Activated T-helper 1 cell treated with anti-CD3 and anti-CD28 coated beads, Interleukin-2, amount 50 U/mL, for 16 hours (primary cell): ENCODE results near the gene E2F3.

Experiments used
- DNase-seq, 2 donors: peaks; one replicate each; pipeline ENCODE4 v3.0.0-alpha.2; 2020; ENCODE audit warnings: low read depth in 1 of 2, low spot score in 1 of 2

Gene E2F3

DNA sequence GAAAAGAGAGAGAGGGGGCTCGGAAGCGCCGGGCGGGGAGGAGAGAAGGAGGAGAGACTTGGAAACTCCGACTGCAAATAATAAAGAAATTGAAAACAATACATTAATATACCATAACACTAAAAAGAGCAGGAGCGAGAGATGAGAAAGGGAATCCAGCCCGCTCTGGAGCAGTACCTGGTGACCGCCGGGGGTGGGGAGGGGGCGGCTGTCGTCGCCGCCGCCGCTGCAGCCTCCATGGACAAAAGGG, 338 bp downstream of the E2F3 start:
- DNase-seq: no peak

GRCh38 chr6:20402342-20403069, 827 bp downstream of the E2F3 start:
- DNase-seq: peak in 1 of 2 donors; percentile 24

DNA sequence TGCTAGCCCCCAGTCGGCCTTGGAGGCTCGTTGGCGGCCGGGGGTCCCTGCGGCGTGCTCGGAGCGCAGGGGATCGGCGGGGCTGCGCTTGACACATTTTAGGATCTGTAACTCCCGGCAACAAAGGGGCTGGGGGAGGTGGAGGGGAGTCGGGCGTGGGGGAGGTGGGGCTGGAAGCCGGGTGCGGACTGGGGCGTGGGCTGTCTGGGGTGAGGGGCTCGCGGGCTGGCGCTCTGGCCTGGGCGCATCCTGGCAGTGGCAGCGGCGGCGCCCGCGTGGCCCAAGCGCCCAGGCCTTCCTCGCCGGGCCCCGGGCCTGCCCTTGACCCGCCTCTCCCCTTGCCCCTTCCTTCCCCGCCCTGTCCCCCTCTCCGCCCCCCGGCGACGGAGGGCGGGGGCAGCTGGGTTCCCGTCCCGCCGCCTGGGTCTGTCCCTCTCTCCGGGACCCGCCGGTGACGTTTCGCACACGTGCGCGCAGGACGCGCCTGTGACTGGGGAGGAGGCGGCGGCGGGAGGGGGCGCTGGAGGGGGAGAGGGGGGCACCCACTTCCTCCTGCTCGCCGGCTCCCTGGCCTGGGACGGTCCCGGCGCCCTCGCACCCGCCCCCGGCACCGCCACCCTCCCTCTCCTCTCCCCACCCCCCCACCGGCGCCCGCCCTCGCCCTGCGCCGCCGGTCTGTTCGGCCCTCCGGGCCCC, 1.5 kb downstream of the E2F3 start:
- peak; percentile 64 to 85 for DNase-seq

DNA sequence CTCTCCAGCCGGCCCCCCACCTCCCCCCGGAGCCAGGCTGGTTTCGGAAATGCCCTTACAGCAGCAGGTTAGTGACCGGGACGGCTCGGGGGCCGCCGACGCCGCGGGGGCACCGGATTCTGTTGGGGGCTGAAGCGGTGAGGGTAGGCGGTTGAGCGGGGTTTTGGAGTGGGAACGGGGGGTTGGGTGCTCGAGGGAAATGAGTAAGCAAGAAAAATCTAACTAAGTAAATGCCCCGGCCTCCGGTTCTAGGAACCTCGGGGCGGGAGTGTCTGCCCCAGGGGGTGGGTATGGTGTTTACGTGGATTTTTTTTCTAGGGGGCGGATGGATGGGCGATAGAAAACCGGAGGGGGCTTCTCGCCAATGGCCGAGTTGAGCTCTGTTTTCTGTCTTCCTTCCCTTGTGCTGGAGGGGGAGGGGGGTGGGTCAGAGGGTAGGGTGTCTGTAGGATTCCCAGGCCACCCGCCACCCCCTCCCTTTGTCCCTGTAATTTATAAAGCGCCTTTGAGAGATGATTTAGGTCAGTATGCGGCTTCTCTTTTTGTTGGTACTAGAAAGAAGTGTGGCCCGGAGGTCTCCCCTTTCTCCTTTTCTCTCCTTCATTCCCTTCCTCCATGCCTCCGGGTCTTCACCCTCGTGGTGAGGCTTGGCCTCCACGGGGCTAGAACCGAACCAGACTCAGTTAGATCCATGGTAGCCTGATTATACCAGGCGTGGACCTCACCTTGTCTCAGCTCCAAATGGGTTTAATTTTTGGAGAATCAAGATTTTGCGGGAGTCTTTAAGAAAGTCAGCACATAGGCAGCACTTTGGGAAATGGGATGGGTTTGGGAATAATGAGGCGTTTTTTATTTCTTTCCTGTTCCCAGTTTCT, 2.3 kb downstream of the E2F3 start:
- DNase-seq: peak; percentile 22 to 66

DNA sequence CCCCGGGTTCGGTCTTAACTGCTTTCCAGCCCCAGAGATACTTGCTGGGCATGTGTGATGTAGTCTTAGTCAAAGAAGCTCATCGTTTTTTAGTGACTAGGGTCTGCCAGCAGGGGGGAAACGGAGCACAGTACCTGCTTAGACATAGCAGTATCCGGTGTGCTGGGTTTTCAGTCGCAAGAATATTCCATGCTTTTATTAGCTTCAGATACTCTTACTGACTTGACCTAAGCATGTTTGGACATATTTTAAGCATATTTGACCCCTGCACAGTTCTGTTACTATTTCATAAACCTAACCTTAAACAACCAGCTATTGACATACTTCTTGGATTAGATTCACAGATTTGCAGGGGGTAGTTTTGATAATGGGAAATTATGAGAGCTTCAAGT, 3.0 kb downstream of the E2F3 start:
- peak; percentile 33 to 42 for DNase-seq

- no peak for DNase-seq
These were observed 7.2 kb downstream of the E2F3 start for GRCh38 chr6:20408851-20409250.

DNA sequence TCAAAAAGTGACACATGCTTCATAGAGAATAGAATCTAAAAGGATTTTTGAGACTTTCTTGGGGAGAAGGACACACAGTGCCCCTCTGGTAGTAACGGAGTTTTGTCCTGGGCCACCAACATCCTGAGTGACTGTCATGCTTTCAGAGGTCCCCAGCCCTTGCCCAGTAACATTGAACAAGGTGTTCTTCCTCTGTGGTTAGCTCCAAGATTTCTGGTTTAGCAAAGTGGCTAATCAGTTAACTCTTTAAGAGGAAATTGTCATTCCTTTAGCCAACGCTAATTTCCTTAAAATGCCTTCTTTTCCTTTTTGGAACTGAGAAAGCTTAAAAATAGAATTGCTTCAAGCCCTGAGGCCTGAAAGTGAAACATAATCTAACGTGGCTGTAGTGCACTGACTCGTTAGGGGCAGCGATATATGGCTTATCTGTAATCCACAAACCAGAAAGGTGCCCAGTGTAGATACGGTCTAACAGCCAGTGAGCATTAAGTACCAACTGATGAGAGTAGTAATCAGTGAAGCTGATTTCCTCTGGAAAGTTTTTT, 7.8 kb downstream of the E2F3 start:
- DNase-seq: no peak

GRCh38 chr6:20411544-20411943, 9.9 kb downstream of the E2F3 start:
- no peak for DNase-seq

DNA sequence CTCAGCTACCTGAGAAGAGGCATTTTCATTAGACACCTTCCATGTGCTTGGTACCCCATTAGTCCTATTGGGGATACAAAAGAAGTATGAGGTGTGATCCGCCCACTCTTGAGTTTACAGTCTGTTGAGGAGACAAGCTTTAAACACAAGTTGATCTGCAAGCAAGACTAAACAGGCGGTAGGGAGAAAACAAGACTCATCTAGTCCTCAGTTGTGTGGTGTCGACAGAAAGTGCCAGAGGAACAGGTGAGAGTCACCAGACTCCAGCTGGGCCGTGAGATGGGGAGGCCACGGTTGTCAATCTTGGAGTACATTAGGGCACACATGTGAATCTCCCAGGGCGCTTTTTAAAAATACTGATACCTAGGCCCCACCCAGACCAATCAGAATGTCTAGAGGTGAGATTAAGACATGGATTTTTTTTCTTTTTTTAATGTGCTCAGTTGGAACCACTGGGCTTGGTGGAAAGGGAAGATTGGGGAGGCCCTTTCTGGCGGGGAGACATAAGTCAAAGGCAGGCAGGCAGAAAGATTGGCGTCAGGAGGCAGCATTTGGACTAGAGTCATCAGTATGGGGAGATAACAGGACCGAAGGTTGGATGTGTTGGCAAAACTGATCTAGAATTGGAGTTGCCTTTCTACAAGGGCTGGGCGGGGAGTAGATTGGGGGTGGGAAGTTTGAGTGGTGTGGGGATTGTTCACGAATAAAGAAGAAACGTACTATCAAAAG, 10.4 kb downstream of the E2F3 start:
- DNase-seq: no peak

DNA sequence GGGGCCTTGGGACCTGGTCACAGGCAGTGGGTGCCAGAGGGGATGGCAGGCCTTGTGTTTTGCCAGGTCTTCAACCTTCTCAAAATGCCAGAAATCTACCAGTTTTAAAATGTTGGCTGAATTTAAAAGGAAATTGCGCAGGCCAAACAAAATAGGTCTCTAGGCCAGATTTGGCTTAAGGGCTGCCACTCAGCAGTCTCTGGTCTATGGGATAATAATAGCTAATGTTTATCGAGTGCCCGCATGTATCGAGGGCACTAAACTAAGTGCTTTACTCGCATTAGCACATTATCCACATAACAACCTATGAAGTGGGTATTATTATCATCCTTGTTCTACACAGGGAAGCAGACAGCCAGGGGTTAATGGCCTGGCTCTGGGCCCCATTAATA, 11.0 kb downstream of the E2F3 start:
- DNase-seq: no peak

DNA sequence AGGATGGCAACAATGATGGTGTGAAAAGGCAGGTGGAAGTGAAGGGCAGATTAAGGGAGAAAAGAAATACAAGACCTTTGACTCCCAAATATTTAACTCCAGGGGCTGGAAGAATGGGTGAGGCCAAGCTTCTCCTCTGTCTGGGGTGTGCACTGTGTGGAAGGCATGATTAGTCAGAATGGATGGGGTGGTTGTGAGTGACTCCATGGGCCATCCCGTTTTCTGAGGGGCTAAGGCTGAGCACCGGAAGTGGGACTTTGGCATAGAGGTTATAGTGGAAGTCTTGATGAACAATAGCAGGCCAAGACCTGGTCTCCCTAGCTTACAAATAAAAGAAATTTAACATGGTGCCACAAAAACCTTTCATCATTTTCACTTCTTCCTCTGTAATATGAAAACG, 12.1 kb downstream of the E2F3 start:
- no peak for DNase-seq

- no peak for DNase-seq
These were observed 13.0 kb downstream of the E2F3 start for GRCh38 chr6:20414711-20415110.

DNA sequence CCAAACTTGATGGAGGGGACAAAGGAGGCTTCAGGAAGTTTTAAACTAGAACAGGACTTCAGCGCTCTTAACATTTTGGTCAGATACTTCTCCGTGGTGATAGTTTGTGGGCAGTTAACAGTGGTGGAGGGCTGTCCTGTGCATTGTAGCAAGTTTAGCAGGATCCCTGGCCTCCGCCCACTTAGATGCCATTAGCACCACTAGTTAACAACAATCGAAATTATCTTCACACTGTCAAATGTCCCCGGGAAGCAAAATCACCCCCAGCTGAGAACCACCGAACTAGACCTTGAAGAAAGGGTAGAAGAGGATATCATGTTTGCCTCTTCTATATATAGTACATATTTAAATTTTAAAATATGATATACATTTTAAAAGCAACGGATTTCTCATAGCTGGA, 13.6 kb downstream of the E2F3 start:
- no peak for DNase-seq

DNA sequence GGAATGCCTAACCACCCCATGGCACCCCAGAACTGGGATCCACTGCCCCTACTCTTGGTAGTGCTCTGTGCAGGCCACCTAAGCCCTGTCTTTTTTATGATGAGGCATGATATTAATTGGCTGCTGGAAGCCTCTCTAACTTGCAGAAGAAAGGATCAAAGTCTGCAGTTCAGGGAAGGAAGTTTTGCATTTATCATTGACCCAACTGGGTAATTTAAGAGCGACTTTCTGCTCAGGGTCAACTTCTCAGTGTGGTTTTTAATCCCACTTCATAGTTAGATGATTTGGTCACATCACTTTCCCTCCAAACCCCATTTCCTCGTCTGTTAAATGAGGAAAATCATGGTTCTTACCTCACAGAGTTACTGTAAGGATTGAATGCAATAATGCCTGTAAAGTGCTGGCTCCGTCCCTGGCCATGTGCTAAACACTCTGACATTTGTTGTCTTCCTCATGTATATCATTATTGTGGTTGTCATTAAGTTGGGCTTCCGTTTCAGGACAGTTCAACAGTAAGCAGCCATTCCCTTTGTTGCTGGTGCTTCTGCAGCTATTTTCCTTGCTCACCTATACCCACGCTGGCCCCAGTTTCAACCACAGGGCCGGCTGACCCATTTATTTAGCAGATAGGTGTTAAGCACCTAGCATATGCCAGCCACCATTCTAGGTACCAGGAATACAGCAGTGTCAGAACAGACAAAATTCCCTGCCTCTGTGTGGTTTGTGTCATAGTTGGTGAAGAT, 14.2 kb downstream of the E2F3 start:
- no peak for DNase-seq

DNA sequence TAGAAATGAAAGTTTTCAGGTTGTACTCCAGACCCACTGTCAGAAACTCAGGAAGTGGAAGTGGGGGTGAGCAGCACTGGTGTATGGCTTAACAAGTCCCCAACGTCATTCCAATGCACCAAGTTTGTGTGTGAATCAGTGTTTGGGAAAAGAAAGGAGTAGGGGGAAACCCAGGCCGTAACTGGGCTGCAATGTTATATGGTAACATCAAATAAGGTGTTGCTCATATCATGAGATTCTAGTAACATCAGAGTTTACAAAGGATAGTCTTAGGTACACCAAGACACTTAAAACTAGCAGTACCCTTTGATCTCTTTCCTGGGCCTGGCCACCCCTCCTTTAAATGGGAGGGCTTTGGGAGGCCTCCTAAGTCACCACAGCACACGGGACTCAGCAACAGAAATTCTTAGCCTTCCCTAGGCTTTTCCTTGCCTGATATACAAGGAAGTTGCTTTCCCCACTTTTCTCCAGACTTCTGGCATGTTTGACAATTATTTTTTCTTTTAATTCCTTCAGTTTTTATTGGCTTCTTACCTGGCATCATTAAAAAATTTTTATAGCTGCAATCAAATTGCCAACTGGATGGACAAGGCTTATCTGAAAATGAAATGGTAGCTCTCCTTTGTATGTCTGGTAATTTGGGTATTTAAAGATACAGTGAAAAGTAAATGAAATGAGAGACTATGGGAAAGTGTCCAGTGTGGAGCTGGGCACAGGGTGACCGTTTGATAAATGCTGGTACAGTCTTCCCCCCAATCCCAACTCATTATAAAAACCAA, 15.1 kb downstream of the E2F3 start:
- no peak for DNase-seq

GRCh38 chr6:20417819-20418218, 16.1 kb downstream of the E2F3 start:
- DNase-seq: no peak

GRCh38 chr6:20426177-20427082, 24.8 kb downstream of the E2F3 start:
- DNase-seq: no peak

- no peak for DNase-seq
These were observed 26.2 kb downstream of the E2F3 start for GRCh38 chr6:20427856-20428255.

DNA sequence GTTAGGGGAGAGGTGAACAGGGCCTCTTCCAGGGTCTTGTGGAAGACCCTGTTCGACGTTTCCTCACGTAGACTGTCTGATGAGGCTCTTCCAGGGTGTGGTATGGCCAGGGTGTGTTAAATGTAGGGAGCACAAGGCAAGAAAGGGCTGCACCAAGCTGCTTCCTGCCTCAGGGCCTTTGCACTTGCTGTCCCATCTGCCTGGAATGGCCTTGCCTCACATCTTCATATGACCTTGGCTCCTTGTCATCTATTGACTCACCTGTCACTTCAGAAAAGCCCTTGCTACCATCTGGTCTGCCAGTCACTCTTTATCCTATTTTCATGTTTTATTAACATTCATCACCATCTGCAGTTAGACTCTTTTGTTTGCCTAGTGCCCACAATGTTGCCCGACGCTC, 31.0 kb downstream of the E2F3 start:
- no peak for DNase-seq
